GM12865 (cell line): ENCODE results near the gene NINJ1.
A peak's percentile ranks its signal among the peaks of the same experiment; 100 is the strongest.

ENCODE experiments used
- DNase-seq: peaks from one replicate; pipeline ENCODE4 v3.0.0; 2010; ENCODE audit warnings: low read depth
- H3K4me3 ChIP-seq: 2 replicates; pipeline ENCODE4 v1.5.1; 2011; ENCODE audit warnings: mild to moderate bottlenecking, low read depth, low read length, control low read depth
- CTCF ChIP-seq: IDR thresholded peaks from 2 replicates; pipeline ENCODE4 v1.5.1; 2011; ENCODE audit warnings: low read length, control low read depth, low read depth, inconsistent platforms; ENCODE audit not compliant: insufficient read depth; ENCODE audit errors: missing control alignments

The NINJ1 gene

DNA sequence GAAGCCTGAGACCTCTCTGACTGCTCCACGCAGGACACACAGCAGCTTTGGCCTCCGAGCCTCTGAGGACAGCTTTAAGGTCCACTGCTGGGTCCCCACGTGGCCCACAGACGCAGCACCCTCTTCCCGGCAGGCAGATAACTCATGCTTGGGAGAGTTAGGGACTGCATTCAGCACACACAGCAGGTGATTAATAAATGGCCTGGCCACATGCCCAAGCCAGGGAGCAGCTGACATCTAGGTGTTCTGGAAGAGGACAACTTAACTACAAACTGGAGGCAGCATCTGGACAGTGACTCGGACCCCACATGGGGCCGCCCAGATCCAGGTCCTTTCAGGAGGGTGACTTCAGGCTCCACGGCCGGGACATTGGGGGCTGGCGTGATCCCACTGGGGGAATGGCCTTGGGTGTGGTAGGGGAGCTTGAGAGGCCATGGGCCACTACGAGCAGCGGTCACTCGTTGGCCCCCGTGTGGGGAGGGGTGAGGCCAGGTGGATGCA is 11.3 kb downstream of the NINJ1 start:
- no peak for DNase-seq
- no peak for TF ChIP-seq CTCF
- H3K4me3 ChIP-seq, result no peak overlapping the region

DNA sequence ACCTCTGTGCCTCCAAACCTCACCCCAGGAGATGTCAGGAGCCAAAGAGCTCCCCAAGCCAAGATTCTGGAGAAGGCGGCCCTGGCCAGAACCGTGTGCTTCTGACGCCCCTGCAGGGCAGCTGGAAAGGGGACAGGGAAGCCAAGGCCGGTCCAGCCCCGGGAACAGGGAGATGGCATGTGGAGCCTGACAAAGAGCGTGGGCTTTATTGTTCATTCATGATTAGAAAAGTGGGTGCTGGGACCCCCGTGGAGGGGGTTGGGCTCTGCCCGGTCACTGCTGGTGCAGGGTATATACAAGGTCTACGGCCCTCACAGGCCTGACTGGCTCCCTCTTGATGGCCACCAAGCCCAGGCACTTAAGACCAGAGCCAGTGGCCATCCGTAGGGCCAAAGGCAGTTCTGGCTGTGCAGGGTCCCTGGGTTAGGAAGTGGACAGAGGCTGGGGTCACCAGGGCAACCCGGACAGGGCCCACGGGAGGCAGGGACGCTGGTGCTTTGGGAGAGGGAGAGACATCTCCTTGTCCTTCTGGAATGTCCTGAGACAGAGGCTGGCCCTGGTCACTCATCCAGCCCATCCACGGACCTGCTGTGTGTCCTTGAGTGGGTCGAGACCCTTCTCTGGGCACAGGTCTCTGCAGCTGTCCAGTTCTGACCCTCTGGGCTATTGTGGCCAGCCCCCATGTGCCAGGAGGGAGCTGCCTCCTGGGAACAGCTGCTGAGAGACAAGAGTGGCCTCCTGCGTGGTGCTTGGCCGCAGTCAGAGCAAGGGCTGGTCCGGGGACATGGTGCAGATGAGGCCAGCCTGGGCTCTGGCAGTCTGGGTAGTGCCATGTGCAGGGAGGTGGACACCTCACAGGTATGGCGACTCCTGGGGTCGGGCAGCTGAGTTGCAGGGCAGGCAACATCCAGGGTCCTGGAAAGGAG is 12.5 kb downstream of the NINJ1 start:
- H3K4me3 ChIP-seq, result no peak overlapping the region
- no peak for DNase-seq
- no peak for TF ChIP-seq CTCF

GRCh38 chr9:93120846-93121315 is 13.2 kb downstream of the NINJ1 start:
- no peak for DNase-seq
- TF ChIP-seq CTCF, result no peak
- no peak overlapping the region for H3K4me3 ChIP-seq

DNA sequence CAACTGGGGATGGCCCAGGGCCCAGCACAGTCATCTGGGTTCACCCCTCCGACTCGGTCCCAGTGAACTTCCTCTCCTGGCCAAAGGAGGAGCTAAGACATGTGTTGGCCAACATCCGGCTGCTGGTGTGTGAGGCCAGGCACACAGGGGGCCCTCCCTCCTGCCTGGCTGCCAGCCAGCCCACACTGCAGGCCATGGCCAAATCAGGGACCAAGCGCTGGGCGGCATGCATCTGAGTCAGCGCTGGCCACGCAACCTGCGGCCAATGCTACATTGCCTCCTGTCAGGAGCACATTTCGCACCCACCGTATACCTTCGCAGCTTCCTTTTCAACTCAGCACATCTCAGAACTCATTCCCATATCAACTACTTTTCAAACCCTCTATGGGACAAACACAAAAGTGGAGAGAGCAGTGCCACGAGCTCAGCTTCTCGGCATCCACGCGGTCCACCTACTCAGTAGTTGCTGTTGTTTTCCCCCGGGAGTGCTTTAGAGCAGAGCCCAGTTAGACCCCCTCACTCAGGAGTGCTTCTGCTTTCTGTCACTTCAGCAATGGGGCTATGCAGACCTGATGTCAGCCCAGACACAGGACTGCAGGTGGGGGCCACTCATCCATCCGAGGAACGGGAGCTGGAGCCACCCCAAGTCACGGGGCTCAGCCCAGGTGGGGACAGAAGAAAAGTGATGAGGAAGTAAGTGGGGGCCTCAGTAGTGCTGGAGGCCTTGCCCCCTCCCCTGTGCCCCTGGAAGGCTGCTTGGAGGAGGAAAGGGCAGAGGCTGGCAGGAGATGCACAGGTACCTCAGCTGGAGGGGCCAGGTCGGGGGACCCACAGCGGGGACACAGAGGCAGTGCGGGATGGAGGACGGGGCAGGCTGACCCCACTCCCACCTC is 13.9 kb downstream of the NINJ1 start:
- peak; percentile 61 for TF ChIP-seq CTCF
- no peak overlapping the region for H3K4me3 ChIP-seq
- DNase-seq, result peak; percentile 86

GRCh38 chr9:93119703-93119952 is 14.4 kb downstream of the NINJ1 start:
- DNase-seq, result no peak
- TF ChIP-seq CTCF, result no peak
- H3K4me3 ChIP-seq, result no peak overlapping the region

DNA sequence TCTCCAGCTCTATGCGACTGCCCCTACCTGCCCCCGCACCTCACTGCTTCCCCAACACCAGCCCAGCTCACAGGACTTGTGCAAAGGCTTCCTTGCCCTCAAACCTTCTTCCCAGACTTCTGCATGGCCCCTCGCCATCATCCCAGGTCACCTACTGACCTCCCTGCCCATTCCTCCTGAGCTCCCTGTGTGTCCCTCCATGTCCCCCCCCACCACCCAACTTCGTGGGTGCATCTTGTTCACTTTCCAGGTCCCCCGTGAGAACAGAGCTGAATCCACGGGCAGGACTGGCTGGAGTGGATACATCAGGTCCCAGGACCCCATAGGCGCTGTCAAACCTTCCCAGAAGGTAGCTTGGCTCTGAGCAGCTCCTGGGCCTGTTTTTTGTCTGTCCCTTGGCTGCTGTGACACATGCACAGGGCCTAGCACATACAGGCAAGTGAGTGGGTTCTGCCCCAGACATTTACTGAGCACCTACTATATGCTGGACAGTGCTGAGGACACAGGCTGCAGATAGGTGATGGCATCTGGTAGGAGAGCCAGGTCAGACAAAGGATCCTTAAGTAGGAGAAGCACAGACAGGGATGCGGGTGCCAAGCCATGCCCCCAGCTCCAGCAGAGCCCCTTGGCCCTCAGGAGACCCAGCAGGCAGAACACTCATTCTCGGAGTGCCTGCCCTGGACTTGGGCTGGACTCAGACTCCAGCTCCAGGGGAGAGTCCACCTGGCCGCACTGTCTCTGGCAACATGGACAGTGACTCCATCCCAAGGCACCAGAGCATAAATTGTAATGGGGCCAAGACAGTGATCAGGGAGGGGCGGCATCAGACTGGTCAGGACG is 15.0 kb downstream of the NINJ1 start:
- no peak overlapping the region for H3K4me3 ChIP-seq
- DNase-seq, result no peak
- no peak for TF ChIP-seq CTCF
